GM18951 (cell line): Measurements from ENCODE around the gene IQSEC2.

Experiments used
- POLR2A ChIP-seq: IDR thresholded peaks from 4 replicates; pipeline ENCODE4 v1.6.1; 2011; ENCODE audit warnings: mild to moderate bottlenecking; ENCODE audit not compliant: insufficient read length, insufficient read depth; ENCODE audit errors: extremely low read depth
- in situ Hi-C: fragments of 300-500 bp; cut with MboI; formaldehyde crosslinking; loops from one replicate; pipeline ENCODE4 v1.12.0; 2022; ENCODE audit warnings: low sequenced_read_pairs, mixed read lengths, inconsistent platforms; ENCODE audit not compliant: unreplicated experiment

IQSEC2 gene

DNA sequence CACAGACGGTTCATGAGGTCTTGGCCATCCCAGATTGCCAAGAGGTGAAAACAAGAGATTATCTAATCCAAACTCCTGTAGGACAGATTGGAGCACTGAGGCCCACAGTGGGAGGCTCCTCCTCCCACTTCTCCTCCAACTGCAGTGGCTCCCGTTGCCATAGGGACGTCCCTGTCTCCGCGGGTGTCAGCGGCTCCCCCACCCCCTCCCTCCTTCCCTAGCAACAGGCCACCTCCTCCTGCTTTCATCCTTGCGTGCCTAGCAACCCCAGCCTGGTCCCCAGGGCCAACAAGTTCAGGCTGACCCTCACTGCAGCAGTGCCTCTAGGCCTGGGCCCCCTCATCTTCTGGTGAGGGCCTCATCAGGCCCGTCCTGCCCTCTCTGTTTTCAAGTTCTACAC is 6.8 kb upstream of the IQSEC2 start:
- in situ Hi-C loops, result no loop called here
- no peak for TF ChIP-seq POLR2A

DNA sequence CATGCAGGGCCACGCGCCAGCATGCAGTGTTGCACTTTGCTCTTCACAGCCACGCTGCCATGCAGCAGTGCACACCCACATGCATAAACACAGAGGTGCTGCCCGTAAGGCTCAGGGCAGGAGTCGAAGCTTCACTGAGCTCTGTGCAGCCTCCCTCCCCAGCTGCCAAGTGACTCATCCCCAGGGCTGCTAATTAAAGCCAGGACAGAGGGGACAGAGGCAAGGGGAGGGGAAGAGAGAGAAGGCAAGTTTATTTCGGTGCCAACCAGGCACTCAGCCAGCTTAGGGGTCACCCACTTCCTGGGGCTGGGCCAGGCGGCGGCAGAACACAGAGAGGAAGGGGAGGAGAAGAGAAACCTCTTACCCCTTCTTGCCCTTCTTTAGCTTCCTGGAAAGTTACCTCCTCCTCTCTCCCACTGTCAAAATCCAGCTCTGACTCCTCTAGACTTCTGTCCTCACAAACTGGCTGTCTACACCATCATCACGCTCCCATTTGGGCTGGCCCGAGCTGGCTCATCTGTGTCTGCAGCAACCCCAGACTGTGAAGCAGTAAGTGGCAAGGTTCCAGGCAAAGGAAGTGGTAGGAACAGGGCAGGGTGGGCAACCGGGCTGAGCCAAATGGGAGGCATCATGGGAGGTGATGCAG is 6.2 kb upstream of the IQSEC2 start:
- in situ Hi-C loops, result no loop called here
- TF ChIP-seq POLR2A, result no peak

DNA sequence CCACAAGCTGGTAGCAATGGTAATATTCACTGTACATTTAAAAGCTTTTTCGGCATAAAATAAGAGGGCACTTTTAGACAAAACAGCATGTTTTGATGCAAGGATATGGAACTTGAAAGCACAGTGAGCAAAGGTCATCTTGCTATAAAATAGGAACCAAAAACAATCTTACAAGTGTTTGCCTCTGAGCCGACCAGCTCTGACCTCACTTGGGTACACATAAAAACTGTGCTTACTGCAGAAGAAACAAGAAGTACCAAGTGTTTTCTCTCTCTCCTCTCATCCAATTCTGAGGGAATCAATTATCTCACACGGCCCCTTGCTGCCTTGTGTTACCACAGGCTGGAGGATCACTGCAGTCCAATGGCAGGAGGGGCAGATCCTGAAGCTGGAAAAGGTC is 4.8 kb upstream of the IQSEC2 start:
- no peak for TF ChIP-seq POLR2A
- in situ Hi-C loops, result no loop called here

DNA sequence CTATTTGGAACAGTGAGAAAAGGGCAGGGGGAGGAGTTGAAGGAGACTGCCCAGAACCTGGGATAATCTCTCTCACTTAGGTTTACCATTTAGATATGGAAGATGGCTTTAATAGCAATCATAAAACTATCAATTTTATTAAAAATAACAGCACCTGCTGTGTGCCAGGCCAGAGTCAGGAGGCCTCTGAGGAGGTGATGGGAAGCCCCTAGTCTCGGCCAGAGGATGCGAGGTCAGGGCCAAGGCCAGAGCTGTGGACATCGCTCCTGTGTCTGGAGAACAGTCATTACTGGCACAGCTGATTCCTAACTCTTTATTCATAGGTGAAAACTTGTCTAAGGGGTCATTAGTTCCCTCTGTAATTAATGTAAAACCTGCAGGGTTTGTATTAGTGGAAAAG is 4.2 kb upstream of the IQSEC2 start:
- TF ChIP-seq POLR2A, result no peak
- in situ Hi-C loops, result no loop called here

DNA sequence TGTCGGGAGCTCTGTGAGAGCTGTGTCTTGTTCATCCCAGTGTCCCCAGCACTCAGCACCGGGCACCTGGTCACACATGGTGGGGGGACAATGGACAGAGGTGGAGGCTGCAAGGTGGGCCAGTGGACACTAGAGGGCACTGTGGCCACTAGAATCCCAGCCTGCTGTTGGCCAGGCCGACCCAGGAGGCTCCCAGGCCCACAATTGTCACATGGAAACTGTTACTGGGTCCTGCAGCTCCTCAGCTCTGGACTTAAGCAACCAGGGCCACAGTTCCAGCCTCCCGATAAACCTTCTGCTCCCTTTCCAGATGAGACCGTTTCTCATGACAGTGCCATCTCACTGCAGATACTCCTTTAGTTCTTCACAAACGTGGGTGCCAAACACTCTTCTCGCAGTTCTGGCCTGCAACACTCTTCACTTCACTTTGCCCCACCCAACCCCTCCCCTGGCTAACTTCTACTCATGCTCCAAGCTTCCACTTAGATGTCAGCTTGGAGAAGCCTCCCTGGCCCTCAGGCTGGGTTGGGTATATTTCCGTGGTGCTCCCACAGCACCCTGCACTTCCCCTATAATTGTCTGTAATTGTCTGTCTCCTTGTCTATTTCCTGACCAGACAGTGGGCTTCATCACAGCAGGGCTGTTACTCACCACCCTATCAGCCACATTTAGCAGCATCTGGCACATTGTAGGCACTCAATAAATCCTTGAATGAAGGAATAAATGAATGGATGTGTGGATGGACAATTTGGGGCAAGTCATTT is 3.5 kb upstream of the IQSEC2 start:
- in situ Hi-C loops, result no loop called here
- no peak for TF ChIP-seq POLR2A

DNA sequence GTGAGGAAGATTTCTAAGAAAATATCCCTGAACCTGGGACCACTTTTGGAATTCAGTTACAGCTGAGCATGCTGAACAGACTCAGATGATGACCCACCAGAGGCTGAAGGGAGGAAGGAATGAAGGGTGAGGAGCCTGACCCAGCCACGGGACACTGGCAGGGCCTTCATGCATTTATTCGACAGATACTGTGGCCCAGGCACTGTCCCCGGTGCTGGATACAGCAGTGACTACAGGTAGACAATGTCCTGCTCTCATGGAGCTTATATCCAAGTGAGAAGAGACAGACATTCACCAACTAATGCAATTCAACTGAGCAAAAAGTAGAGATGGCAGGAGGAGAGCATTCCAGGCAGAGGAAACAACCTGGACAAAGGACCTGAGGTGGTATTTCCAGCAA is 2.2 kb upstream of the IQSEC2 start:
- in situ Hi-C loops, result no loop called here
- TF ChIP-seq POLR2A, result no peak

DNA sequence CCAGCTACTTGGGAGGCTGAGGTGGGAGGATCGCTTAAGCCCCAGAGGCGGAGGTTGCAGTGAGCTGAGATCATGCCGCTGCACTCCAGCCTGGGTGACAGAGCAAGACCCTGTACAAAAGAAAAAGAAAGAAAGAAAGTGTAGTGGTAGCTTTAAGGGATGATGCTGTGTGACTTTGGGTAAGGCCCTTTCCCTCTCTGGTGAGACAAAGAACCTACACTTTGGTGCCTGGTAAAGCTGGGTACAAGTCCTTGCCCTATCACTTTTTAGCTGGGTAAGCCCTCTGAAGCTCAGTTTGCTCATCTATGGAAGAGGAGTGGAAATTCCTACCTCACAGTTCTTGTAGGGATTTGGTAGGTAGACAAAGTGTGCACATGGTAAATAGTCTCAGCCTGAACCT is 1.7 kb upstream of the IQSEC2 start:
- in situ Hi-C loops, result no loop called here
- TF ChIP-seq POLR2A, result no peak

DNA sequence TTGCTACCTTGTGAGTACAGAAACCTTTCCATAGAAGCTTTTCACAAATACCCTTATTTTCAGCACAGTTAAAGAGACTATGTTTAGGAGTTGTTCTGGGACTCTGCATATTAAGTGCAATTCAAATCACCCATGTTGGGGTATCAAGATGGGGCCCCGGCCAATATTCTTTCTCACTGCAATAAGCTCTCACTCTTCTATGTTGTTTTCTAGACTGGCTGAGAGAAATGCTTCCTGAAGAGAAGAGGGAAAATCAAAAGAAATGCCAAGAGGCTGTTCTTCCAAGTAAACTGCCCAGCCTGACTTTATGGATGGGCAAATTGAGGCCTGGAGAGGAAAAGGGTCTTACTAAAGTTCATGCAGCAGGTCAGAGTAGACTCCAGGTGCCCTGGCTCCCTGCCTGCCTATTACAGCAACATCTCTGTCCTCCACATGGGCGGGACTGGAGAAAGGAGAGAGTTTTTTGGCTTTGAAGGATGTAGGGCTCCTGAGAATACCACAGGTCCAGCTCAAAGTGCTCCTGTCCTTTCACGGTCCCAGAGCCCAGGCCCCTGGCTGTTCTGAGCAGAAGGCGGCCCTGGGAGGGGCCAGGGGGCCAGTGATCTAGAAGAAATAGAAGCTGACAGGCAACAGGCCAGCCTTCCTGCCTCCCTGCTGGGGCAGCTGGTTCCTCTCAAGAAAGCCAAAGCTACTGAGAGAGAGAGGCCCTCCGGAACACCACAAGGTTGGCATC is 745 bp upstream of the IQSEC2 start:
- no peak for TF ChIP-seq POLR2A
- in situ Hi-C loops, result no loop called here

DNA sequence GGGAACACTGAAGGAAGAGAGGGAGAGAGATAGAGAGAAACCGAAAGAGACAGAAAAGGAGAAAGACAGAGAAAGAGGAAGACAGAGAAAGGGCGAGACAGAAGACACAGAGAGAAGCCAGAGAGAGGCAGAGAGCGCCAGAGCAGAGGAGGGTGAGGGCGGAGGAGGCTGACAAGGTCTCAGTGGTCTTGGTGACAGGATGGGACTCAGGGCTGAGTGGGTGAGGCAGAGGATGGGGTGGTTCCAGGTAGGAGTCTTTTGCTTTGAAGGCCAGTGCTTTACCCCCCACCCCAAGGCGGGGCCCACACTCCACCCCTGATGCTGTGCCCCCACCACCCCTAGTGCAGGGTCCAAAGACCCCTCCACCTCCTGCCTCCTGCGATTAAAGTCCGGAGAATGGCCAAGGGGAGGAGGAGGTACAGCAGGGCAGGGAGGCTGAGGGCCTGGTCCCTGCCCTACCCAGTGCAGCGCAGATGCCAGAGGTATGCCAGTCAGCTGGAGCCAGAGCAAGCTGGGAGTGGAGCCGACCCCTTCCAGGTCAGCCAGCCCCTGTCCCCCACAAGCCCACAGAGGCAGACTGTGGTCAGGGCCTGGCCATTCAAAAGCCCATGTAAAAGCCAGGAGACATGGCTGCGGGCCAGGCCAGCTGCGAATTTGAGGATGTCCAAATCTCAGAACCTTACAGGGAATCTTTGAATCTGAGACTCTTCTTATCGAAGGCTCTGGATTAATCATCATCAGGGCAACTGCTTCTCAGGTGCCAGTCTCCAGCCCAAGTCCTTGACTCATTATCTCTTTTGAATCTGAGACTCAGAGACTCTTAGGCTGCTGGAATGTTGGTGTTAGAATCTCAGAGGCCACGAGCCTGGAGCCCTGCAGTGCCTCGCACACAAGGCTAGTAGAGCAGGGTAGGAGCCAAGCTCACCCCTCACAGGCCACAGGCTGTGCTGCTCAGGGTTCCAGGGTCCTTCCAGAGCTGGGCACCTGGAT is 758 bp downstream of the IQSEC2 start:
- in situ Hi-C loops, result no loop called here

DNA sequence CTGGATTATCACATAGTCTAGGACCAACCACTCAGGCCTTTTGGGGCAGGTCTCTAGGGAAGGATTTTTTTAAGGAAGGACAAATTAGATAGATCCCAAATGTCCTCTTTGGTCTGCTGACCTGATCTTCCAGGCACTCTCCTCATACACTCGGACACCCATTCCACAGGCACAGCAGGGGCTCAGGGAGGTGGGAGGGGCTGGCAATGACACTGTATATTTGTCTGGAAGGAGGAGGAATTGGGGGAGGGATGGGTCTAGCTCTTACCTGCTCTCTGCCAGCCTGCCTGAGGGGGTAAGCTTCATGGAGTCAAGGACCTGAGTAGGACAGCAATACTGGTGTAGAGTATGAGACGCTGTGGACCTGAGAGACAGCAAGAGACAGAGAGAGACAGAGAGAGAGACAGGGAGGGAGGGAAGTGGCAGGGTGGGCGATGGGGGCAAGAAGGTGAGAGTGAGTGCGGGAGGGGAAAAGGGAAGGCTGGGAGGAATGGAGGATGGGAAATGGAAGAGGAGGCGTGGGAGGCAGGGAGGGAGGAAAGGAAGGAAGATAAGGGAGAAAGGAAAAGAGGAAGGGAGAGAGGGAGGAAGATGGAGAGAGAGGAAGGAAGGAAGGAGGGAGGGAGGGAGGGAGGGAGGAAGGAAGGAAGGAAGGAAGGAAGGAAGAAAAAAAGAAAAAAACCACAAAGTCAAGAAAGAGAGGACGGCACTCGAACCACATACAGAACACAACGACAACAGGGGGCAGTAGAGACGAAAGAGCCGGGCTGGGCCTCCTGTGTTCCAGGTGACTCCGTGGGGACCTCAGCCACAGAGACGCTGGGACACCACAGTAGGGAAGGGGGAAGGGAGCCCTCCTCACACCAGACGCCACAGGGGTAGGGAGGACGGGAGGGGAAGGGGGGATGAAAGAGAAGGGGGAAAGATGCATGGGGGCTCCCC is 1.8 kb downstream of the IQSEC2 start:
- in situ Hi-C loops, result no loop called here
- TF ChIP-seq POLR2A, result no peak

More for the DNA sequence above, 758 bp downstream of the IQSEC2 start:
- TF ChIP-seq POLR2A, result no peak

DNA sequence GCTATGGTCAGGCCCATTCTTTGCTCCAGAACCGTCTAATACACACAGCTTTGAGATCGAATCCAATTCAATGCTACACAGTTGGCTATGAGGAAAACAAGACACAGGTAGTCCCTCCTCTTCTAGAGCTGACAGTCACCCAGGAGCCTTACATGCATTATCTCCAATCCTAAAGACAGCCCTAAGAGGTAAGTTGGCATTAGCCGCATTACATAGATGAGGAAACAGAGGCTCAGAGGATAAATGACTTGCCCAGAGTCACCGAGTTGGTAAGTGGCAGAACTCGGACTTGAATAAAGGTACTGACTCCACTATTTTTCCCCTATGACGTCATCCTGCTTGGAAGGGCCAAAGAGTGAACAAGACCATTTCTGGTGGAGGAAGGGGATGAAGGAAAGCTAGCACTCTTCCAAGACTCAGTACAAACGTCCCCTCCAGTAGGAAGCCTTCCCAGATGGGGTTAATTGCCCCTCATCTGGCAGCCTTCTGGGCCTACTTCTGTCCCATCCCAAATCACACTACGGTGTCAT is 8.5 kb downstream of the IQSEC2 start:
- in situ Hi-C loops, result no loop called here
- TF ChIP-seq POLR2A, result no peak
